OCI-LY7 (cell line): ENCODE measurements around the gene NT5C2.

Experiments
- EZH2phosphoT487 ChIP-seq: fragments of 200-600 bp; sonication (generic); IDR thresholded peaks from 2 replicates; pipeline ENCODE4 v1.6.1; 2018; ENCODE audit warnings: low read depth, borderline replicate concordance, mild to moderate bottlenecking, mixed run types, antibody characterized with exemption, low read length, moderate library complexity, mixed read lengths
- TF ChIP-seq, protein P1 (sequence below): fragments of 200-600 bp; sonication (generic); conservative IDR thresholded peaks from 2 replicates; pipeline ENCODE4 v1.5.1; 2014; ENCODE audit warnings: mild to moderate bottlenecking, antibody characterized with exemption, low read length, moderate library complexity, mixed read lengths

DNA sequence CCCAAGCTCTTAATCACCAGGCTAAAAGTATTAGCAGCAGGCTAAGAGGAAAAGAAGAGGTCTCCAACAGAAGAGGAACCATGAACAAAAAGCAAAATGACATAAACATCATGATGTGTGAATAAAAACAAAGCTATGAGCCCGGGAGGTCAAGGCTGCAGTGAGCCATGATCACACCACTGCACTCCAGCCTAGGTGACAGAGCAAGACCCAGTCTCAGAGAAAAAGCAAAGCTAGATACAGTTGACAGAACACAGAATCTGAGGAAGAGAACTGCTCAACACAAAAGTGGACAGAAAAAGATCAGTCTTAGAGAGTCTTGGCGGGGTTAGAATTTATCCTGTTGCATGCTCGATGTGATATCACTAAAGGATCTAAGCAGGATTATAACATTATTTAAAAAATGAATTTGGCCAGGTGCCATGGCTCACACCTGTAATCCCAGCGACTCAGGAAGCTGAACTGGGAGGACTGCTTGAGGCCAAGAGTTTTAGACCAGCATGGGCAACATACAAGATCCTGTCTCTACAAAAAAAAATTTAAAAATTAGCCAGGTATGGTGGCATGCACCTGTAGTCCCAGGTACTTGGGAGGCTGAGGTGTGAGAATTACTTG is 37.5 kb downstream of the NT5C2 start:
- TF ChIP-seq, protein P1, sequence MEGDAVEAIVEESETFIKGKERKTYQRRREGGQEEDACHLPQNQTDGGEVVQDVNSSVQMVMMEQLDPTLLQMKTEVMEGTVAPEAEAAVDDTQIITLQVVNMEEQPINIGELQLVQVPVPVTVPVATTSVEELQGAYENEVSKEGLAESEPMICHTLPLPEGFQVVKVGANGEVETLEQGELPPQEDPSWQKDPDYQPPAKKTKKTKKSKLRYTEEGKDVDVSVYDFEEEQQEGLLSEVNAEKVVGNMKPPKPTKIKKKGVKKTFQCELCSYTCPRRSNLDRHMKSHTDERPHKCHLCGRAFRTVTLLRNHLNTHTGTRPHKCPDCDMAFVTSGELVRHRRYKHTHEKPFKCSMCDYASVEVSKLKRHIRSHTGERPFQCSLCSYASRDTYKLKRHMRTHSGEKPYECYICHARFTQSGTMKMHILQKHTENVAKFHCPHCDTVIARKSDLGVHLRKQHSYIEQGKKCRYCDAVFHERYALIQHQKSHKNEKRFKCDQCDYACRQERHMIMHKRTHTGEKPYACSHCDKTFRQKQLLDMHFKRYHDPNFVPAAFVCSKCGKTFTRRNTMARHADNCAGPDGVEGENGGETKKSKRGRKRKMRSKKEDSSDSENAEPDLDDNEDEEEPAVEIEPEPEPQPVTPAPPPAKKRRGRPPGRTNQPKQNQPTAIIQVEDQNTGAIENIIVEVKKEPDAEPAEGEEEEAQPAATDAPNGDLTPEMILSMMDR: no peak
- TF ChIP-seq EZH2phosphoT487: no peak
